Epithelial cell of proximal tubule (primary cell): Measurements from ENCODE around the gene KPNA2. TPM values are rescaled to one million over a fixed set of nuclear protein-coding genes. Genes with fewer than 3 reads are reported as not detected.

Source experiments
- DNase-seq: peaks from one replicate; pipeline ENCODE4 v3.0.0-alpha.2; 2011; ENCODE audit warnings: low read depth
- H3K4me3 ChIP-seq: 2 replicates; pipeline ENCODE4 v1.5.1; 2011; ENCODE audit warnings: low read depth, mild to moderate bottlenecking, low read length
- CTCF ChIP-seq: conservative IDR thresholded peaks from 2 replicates; pipeline ENCODE4 v1.5.1; 2012; ENCODE audit warnings: low read depth, mild to moderate bottlenecking, low read length
- total RNA-seq: library from RNA; depleted of rRNA; stranded (reverse); fragments of >200 nt; gene quantifications from 2 replicates; pipeline ENCODE4 v1.2.3, GENCODE V29; 2015

KPNA2 gene
- total RNA-seq, 1 donor from 2014 or later = 369 TPM

- DNase-seq = no peak
- H3K4me3 ChIP-seq = peak overlapping the region; percentile 62
- no peak for TF ChIP-seq CTCF
Measured at GRCh38 chr17:67995570-67996263, 39.8 kb upstream of the KPNA2 start.

DNA sequence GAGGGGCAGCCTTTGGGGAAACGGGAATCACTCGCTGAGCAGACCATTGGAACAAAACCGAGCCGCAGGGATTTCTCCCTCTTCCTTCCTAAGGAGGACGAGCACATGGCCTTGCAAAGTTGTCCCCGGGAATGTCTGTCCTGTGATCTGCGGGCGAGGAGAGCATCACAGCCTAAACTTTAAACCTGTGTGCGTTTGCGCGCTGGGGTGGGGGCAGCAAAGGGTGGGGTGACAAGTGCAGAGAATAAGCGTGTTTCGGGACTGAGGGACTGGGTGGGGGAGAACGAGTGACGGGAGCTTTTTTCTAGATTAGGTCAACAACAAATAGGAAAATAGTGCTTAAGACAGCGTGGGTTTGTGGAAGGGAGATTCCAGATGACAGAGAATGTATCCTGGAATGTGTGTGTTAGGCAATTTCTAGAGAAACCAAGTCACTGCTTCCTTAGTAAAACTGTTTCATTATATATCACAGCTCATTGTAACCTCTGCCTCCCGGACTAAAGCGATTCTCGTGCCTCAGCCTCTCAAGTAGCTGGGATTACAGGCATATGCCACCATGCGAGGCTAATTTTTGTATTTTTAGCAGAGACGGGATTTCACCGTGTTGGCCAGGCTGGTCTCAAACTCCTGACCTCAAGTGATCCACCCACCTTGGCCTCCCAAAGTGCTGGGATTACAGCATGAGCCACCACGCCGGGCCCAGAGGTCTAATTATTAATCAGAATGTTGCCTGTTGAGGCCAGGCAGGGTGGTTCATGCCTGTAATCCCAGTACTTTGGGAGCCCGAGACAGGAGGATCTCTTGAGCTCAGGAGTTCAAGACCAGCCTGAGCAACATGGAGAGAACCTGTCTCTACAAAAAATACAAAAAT lies 39.0 kb upstream of the KPNA2 start, which contains the start of gene C17orf58:
Gene C17orf58, minus strand, starts transcription at position 169 of the 871 bp plus-strand sequence. CDS start 271 bp downstream, outside the sequence.
- H3K4me3 ChIP-seq = peak within 1 kb of the TSS; percentile 62
- DNase-seq = peak; percentile 46

DNA sequence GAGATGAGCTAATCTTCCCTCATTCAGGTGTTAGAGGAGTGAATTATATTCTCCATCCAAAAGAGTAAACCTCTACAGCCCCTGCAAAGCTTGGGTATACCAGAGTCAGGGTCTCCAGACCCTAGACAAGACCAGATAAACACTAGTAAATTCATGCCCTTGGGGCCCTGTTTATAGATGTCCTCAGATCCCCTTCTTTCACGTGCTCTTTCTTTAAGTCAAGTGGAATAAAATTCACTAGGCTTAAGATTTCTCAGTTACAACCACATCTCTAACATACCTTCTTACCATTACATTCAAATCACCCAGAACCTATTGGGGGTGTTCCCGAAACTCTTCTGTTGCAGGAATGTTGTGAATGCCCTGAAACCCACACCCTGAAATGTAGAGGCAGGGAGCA lies 37.1 kb upstream of the KPNA2 start:
- TF ChIP-seq CTCF = no peak
- DNase-seq = no peak
- no peak overlapping the region for H3K4me3 ChIP-seq

GRCh38 chr17:67999291-67999911 lies 36.1 kb upstream of the KPNA2 start:
- no peak for DNase-seq
- no peak overlapping the region for H3K4me3 ChIP-seq
- no peak for TF ChIP-seq CTCF

DNA sequence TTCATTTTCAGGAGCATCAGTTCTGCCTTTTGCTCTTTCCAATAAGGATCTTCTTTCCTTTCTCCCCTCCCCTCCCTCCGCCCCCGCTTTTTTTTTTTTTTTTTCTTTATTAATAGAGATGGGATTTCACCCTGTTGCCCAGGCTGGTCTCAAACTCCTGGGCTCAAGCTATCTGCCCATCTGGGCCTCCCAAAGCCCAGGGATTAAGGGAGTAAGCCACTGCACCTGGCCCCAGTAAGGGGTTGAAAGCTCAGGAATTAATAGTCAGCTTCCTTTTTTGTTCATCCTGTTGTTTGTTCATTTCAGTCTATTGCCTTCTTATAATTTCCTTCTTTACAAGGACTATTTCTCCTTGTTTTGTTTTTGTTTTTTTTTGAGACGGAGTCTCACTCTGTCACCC lies 31.3 kb upstream of the KPNA2 start:
- no peak for DNase-seq
- no peak for TF ChIP-seq CTCF
- no peak overlapping the region for H3K4me3 ChIP-seq

DNA sequence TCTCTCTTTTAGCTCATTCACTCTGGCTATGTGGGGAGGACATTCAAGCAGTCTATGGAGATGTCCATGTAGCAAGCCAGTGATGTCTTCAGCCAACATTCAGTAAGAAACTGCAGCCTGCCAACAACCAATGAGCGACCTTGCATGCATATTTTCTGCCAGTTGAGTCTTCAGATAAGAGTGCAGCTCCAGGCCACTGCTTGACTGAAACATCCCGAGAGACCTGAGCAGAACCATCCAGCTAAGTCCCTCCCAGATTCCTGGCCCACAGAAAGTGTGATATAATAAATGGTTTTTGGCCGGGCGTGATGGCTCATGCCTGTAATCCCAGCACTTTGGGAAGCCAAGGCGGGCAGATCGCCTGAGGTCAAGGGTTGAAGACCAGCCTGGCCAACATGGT lies 28.7 kb upstream of the KPNA2 start:
- no peak for TF ChIP-seq CTCF
- DNase-seq = no peak
- no peak overlapping the region for H3K4me3 ChIP-seq

DNA sequence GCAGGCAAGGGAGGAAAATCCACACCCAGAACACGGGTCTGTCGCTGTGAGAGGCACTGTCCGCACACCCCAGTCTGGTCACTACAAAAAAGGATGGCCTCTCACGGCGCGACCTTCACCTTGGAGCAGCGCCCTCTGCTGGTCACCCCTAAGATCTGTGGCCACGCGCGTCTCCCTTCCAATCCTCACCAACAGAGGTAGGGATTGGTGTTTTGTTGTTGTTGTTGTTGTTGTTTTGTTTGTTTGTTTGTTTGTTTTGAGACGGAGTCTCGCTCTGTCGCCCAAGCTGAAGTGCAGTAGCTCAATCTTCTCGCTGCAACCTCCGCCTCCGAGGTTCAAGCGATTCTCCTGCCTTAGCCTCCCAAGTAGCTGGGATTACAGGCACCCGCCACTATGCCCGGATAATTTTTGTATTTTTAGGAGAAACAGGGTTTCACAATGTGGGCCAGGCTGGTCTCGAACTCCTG lies 24.3 kb upstream of the KPNA2 start:
- no peak overlapping the region for H3K4me3 ChIP-seq
- peak; percentile 75 for TF ChIP-seq CTCF
- DNase-seq = no peak
